Thymus (tissue), 11 donors: ENCODE measurements around the gene CMTM4. TPM values are rescaled to one million over a fixed set of nuclear protein-coding genes. Genes with fewer than 3 reads are reported as not detected.

ENCODE experiments used
- DNase-seq, 9 donors: peaks; one replicate each; pipeline ENCODE4 v3.0.0-alpha.2; 2013; ENCODE audit warnings: low spot score in 9 of 9, low read depth in 6 of 9, missing footprints in 1 of 9
- H3K27ac ChIP-seq, 2 donors: one replicate each; pipeline ENCODE4 v1.5.1; 2013; ENCODE audit warnings: control low read depth in 1 of 2, low read depth in 1 of 2, low read length in 1 of 2, mild to moderate bottlenecking in 1 of 2, moderate library complexity in 1 of 2
- H3K27me3 ChIP-seq, 2 donors: one replicate each; pipeline ENCODE4 v1.5.1; 2013; ENCODE audit warnings: low read length in 1 of 2; ENCODE audit not compliant: control insufficient read depth in 2 of 2, insufficient read depth in 1 of 2
- H3K36me3 ChIP-seq, 2 donors: one replicate each; pipeline ENCODE4 v1.5.1; 2013; ENCODE audit warnings: low read length in 1 of 2, mild to moderate bottlenecking in 1 of 2, moderate library complexity in 1 of 2; ENCODE audit not compliant: control insufficient read depth in 2 of 2, insufficient read depth in 2 of 2
- H3K4me1 ChIP-seq, 2 donors: one replicate each; pipeline ENCODE4 v1.5.1; 2013; ENCODE audit warnings: low read length in 2 of 2; ENCODE audit not compliant: control insufficient read depth in 2 of 2, insufficient read depth in 2 of 2
- H3K4me3 ChIP-seq, 2 donors: one replicate each; pipeline ENCODE4 v1.5.1; 2013; ENCODE audit warnings: low read length in 2 of 2, control low read depth in 1 of 2, mild to moderate bottlenecking in 1 of 2
- H3K9me3 ChIP-seq, 2 donors: one replicate each; pipeline ENCODE4 v1.5.1; 2013; ENCODE audit warnings: low read length in 1 of 2, mild to moderate bottlenecking in 1 of 2; ENCODE audit not compliant: control insufficient read depth in 2 of 2, insufficient read depth in 1 of 2
- WGBS: extraction: QIAGEN DNeasy Blood & Tissue Kit; methylation state at CpG from one replicate; pipeline ENCODE4 v1.1.7; 2013; 5-methylcytosine and 5-hydroxymethylcytosine counted together
- polyA plus RNA-seq: library from polyadenylated mRNA; stranded (reverse); fragments of 200-250 nt; gene quantifications from one replicate; pipeline ENCODE4 v1.2.3, GENCODE V29; 2013
- total RNA-seq: library from RNA; stranded (reverse); fragments of 120-200 nt; gene quantifications from one replicate; pipeline ENCODE4 v1.2.4, GENCODE V29; 2013
- donor health status: healthy.

Gene CMTM4
- total and polyA plus RNA-seq, 2 donors, result 2.2 to 3.4 TPM

DNA sequence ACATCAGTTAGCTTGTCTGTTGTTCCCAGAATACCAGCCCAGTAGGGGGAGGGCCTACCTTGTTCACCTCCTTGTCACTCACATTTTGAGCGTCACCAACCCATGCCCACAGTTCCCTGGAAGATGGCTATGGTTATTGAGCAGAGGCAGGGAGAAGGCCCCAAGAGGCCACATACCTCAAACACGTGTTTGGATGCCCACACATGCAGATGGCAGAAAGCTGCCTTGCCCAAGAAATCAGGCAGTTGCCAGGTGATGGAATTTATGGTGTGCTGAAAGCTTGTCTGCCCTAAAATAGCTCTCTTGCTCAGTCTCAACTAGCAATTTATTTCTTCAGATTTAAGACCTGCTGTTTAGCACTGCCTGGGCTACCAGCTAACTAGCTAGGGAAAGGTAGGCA lies 16.5 kb upstream of the CMTM4 start:
- peaks cover 0 to 3% of the 10 kb centered on the region in 2 donors for H3K9me3 ChIP-seq
- no peaks in the 10 kb centered on the region for H3K4me1 ChIP-seq
- no peaks in the 10 kb centered on the region for H3K27me3 ChIP-seq
- H3K36me3 ChIP-seq, result peaks cover 0 to 2% of the 10 kb centered on the region in 2 donors
- H3K27ac ChIP-seq, result no peak overlapping the region
- H3K4me3 ChIP-seq, result no peak overlapping the region
- no peak for DNase-seq
- WGBS, result 75% methylated on average over 2 of the region's 2 CpGs

- no peaks in the 10 kb centered on the region for H3K4me1 ChIP-seq
- H3K27ac ChIP-seq, result no peak overlapping the region
- no peak overlapping the region for H3K4me3 ChIP-seq
- peaks cover 0 to 2% of the 10 kb centered on the region in 2 donors for H3K27me3 ChIP-seq
- DNase-seq, result no peak
- H3K9me3 ChIP-seq, result peaks cover 0 to 3% of the 10 kb centered on the region in 2 donors
- H3K36me3 ChIP-seq, result no peaks in the 10 kb centered on the region
Measured at GRCh38 chr16:66712512-66712911, 16.0 kb upstream of the CMTM4 start.

GRCh38 chr16:66711581-66711980 lies 15.0 kb upstream of the CMTM4 start:
- DNase-seq, result no peak

DNA sequence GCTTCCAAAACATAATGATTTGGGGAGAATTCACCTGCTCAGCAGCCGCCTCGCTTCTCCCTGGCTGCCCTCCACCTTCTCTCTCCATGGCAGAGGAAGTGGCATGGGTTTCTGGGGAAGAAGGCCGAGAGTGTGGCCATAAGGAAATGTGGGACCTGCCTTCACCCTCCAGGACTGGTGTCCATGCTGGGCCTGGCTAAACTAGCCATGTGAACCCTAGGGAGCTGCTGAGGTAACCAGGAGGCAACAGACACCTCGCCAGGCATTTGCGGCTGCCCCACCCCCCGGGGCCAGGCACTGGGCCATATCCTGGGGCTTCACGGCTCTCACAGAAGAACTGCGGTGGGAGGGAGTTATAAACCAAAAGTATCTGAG lies 9.9 kb upstream of the CMTM4 start:
- peak overlapping the region in 1 of 2 donors; percentile 21 for H3K27ac ChIP-seq
- H3K36me3 ChIP-seq, result no peaks in the 10 kb centered on the region
- DNase-seq, result no peak
- peaks cover 0 to 9% of the 10 kb centered on the region in 2 donors for H3K27me3 ChIP-seq
- H3K9me3 ChIP-seq, result no peaks in the 10 kb centered on the region
- H3K4me3 ChIP-seq, result no peak overlapping the region
- 90% methylated on average over 8 of the region's 8 CpGs for WGBS
- no peaks in the 10 kb centered on the region for H3K4me1 ChIP-seq

More at GRCh38 chr16:66711581-66711980, 15.0 kb upstream of the CMTM4 start:
- no peaks in the 10 kb centered on the region for H3K4me1 ChIP-seq
- no peaks in the 10 kb centered on the region for H3K36me3 ChIP-seq
- peaks cover 0 to 3% of the 10 kb centered on the region in 2 donors for H3K9me3 ChIP-seq
- H3K27me3 ChIP-seq, result peaks cover 0 to 3% of the 10 kb centered on the region in 2 donors
- H3K4me3 ChIP-seq, result no peak overlapping the region
- H3K27ac ChIP-seq, result no peak overlapping the region

- Histone ChIP-seq H3K27me3 (peaks cover 0 to 9% of the 10 kb centered on the region in 2 donors), H3K4me1 (no peaks in the 10 kb centered on the region), H3K4me3 (no peak overlapping the region), H3K27ac (no peak overlapping the region), H3K9me3 (no peaks in the 10 kb centered on the region), H3K36me3 (no peaks in the 10 kb centered on the region)
- WGBS, result 94% methylated on average over 11 of the region's 11 CpGs
- no peak for DNase-seq
Measured at GRCh38 chr16:66705790-66706505, 9.4 kb upstream of the CMTM4 start.

- H3K4me3 ChIP-seq, result no peak overlapping the region
- peaks cover 0 to 14% of the 10 kb centered on the region in 2 donors for H3K27me3 ChIP-seq
- no peaks in the 10 kb centered on the region for H3K36me3 ChIP-seq
- WGBS, result 86% methylated on average over 9 of the region's 9 CpGs
- no peaks in the 10 kb centered on the region for H3K4me1 ChIP-seq
- no peak for DNase-seq
- H3K9me3 ChIP-seq, result no peaks in the 10 kb centered on the region
- no peak overlapping the region for H3K27ac ChIP-seq
Measured at GRCh38 chr16:66703406-66704215, 7.1 kb upstream of the CMTM4 start.

GRCh38 chr16:66701516-66701915 lies 5.0 kb upstream of the CMTM4 start:
- Histone ChIP-seq H3K27ac (no peak overlapping the region), H3K9me3 (no peaks in the 10 kb centered on the region)

DNA sequence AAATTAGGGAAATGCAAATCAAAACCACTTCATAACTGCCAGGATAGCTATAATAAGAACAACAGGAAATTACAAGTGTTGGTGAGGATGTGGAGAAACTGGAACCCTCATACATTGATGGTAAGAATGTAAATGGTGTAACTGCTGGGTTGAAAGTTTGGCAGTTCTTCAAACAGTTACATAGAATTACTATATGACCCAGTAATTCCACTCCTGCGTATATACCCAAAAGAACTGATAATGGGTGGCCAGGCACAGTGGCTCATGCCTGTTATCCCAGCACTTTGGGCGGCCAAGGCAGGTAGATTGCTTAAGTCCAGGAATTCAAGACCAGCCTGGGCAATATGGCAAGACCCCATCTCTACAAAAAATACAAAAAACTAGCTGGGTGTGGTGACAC lies 4.5 kb upstream of the CMTM4 start:
- DNase-seq, result no peak

More at GRCh38 chr16:66701516-66701915, 5.0 kb upstream of the CMTM4 start:
- Histone ChIP-seq H3K27me3 (peaks cover 16 to 29% of the 10 kb centered on the region in 2 donors), H3K4me3 (no peak overlapping the region), H3K4me1 (peaks cover 0 to 5% of the 10 kb centered on the region in 2 donors), H3K36me3 (no peaks in the 10 kb centered on the region)
- DNase-seq, result no peak
- WGBS, result 97% methylated on average over 2 of the region's 2 CpGs

DNA sequence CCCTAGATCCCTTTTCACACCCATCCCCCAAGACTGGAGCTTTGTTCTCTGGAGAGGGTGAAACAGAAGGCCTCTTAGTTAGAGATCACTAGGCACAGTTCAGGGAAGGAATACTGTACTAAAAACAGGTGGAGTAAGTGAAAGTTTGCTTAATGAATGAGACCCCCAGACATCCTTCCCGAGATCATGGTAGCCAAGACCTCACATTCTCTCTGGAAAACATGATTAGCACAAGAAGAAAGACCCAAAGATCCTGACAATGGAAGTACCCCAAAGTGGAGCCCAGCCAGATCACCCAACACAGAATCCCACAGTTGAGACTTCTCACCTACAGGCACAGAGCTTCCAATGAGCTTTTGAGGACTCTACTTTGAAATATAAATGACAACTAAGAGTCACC lies 3.4 kb upstream of the CMTM4 start:
- Histone ChIP-seq H3K27me3 (peaks cover 30 to 42% of the 10 kb centered on the region in 2 donors), H3K9me3 (no peaks in the 10 kb centered on the region), H3K27ac (no peak overlapping the region), H3K4me1 (peaks cover 5 to 15% of the 10 kb centered on the region in 2 donors), H3K36me3 (no peaks in the 10 kb centered on the region), H3K4me3 (no peak overlapping the region)
- 98% methylated on average over 1 of the region's 1 CpG for WGBS
- no peak for DNase-seq

More for the DNA sequence above, 4.5 kb upstream of the CMTM4 start:
- Histone ChIP-seq H3K4me1 (peaks cover 2 to 5% of the 10 kb centered on the region in 2 donors), H3K36me3 (no peaks in the 10 kb centered on the region), H3K27ac (no peak overlapping the region), H3K27me3 (peaks cover 20 to 31% of the 10 kb centered on the region in 2 donors), H3K9me3 (no peaks in the 10 kb centered on the region), H3K4me3 (no peak overlapping the region)
- 98% methylated on average over 2 of the region's 2 CpGs for WGBS
